Parathyroid adenoma (tissue), 2 donors: ENCODE data around the gene WNT16.

Experiments used
- H2AFZ ChIP-seq: fragments of 300-600 bp; sonication (generic); one replicate; pipeline ENCODE4 v1.7.0; 2017; ENCODE audit warnings: antibody characterized with exemption, mild to moderate bottlenecking
- H3K27ac ChIP-seq: fragments of 300-600 bp; sonication (generic); one replicate; pipeline ENCODE4 v1.7.0; 2017
- H3K27me3 ChIP-seq: fragments of 300-600 bp; sonication (generic); one replicate; pipeline ENCODE4 v1.7.0; 2017; ENCODE audit warnings: low read length; ENCODE audit not compliant: control insufficient read depth, insufficient read depth
- H3K36me3 ChIP-seq: fragments of 300-600 bp; sonication (generic); one replicate; pipeline ENCODE4 v1.7.0; 2017; ENCODE audit warnings: low read length; ENCODE audit not compliant: control insufficient read depth, insufficient read depth
- H3K4me1 ChIP-seq: fragments of 300-600 bp; sonication (generic); one replicate; pipeline ENCODE4 v1.7.0; 2017; ENCODE audit warnings: control low read depth
- H3K4me2 ChIP-seq: fragments of 300-600 bp; sonication (generic); one replicate; pipeline ENCODE4 v1.7.0; 2017; ENCODE audit warnings: low read length
- H3K4me3 ChIP-seq: fragments of 300-600 bp; sonication (generic); one replicate; pipeline ENCODE4 v1.7.0; 2017; ENCODE audit warnings: low read depth, low read length
- H3K79me2 ChIP-seq: fragments of 300-600 bp; sonication (generic); one replicate; pipeline ENCODE4 v1.7.0; 2017; ENCODE audit warnings: control low read depth
- H3K9ac ChIP-seq: fragments of 300-600 bp; sonication (generic); one replicate; pipeline ENCODE4 v1.7.0; 2017; ENCODE audit warnings: mild to moderate bottlenecking
- H3K9me3 ChIP-seq: fragments of 300-600 bp; sonication (generic); one replicate; pipeline ENCODE4 v1.7.0; 2017; ENCODE audit warnings: low read length; ENCODE audit not compliant: control insufficient read depth
- CTCF ChIP-seq: fragments of 300-600 bp; sonication (generic); IDR thresholded peaks from one replicate; pipeline ENCODE4 v1.7.0; 2017; ENCODE audit warnings: antibody characterized with exemption, mild to moderate bottlenecking
- donor health status: primary hyperparathyroidism.

WNT16 gene

GRCh38 chr7:121304102-121304658, 24.6 kb upstream of the WNT16 start:
- H3K27me3 ChIP-seq, result no peaks in the 10 kb centered on the region
- no peak for TF ChIP-seq CTCF
- no peak overlapping the region for H3K4me3 ChIP-seq
- no peak overlapping the region for H3K4me2 ChIP-seq
- H3K9ac ChIP-seq, result no peak overlapping the region
- no peak overlapping the region for H3K27ac ChIP-seq
- H2AFZ ChIP-seq, result no peak overlapping the region
- no peaks in the 10 kb centered on the region for H3K9me3 ChIP-seq
- no peaks in the 10 kb centered on the region for H3K4me1 ChIP-seq
- no peaks in the 10 kb centered on the region for H3K36me3 ChIP-seq
- H3K79me2 ChIP-seq, result no peaks in the 10 kb centered on the region

DNA sequence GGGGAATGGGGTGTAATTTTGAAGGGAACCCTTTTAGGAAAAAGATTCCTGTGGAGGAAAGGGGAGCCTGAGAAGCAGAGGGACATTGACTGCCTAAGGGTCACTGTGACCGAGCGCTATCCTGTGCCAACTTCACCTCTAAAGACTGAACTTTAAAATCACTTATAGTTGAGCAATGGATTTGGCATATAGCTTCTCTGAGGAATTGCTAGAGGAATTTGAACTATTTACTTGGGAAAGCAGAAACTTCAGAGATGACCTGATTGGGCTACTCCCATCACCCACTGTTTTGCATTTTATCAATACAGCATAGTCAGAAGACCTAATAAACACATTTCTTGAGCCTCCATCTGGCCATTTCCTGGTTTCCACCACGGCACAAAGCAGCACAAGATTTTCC, 23.7 kb upstream of the WNT16 start:
- Histone ChIP-seq H3K9ac (no peak overlapping the region), H3K27me3 (no peaks in the 10 kb centered on the region), H3K79me2 (no peaks in the 10 kb centered on the region), H3K4me1 (no peaks in the 10 kb centered on the region), H2AFZ (no peak overlapping the region), H3K9me3 (no peaks in the 10 kb centered on the region), H3K27ac (no peak overlapping the region), H3K4me3 (no peak overlapping the region), H3K36me3 (no peaks in the 10 kb centered on the region), H3K4me2 (no peak overlapping the region)
- no peak for TF ChIP-seq CTCF

- Histone ChIP-seq H3K9ac (no peak overlapping the region), H2AFZ (no peak overlapping the region), H3K4me2 (no peak overlapping the region), H3K27ac (no peak overlapping the region), H3K27me3 (no peaks in the 10 kb centered on the region), H3K79me2 (no peaks in the 10 kb centered on the region), H3K36me3 (no peaks in the 10 kb centered on the region), H3K4me1 (no peaks in the 10 kb centered on the region), H3K4me3 (no peak overlapping the region), H3K9me3 (no peaks in the 10 kb centered on the region)
- TF ChIP-seq CTCF, result no peak
Measured at GRCh38 chr7:121306565-121306964, 22.2 kb upstream of the WNT16 start.

- Histone ChIP-seq H3K4me1 (no peaks in the 10 kb centered on the region), H3K36me3 (no peaks in the 10 kb centered on the region), H3K27ac (no peak overlapping the region), H3K9ac (no peak overlapping the region), H3K27me3 (no peaks in the 10 kb centered on the region), H3K4me3 (no peak overlapping the region), H3K4me2 (no peak overlapping the region), H3K9me3 (no peaks in the 10 kb centered on the region), H2AFZ (no peak overlapping the region), H3K79me2 (no peaks in the 10 kb centered on the region)
- no peak for TF ChIP-seq CTCF
Measured at GRCh38 chr7:121307021-121307574, 21.7 kb upstream of the WNT16 start.

GRCh38 chr7:121313220-121313792, 15.5 kb upstream of the WNT16 start:
- H3K4me3 ChIP-seq, result no peak overlapping the region
- TF ChIP-seq CTCF, result no peak
- H3K9me3 ChIP-seq, result no peaks in the 10 kb centered on the region
- no peak overlapping the region for H3K9ac ChIP-seq
- H3K4me2 ChIP-seq, result no peak overlapping the region
- no peaks in the 10 kb centered on the region for H3K27me3 ChIP-seq
- H2AFZ ChIP-seq, result no peak overlapping the region
- no peaks in the 10 kb centered on the region for H3K79me2 ChIP-seq
- no peaks in the 10 kb centered on the region for H3K4me1 ChIP-seq
- no peak overlapping the region for H3K27ac ChIP-seq
- H3K36me3 ChIP-seq, result no peaks in the 10 kb centered on the region
